ENCODE measurements around the gene DRGX.

GRCh38 chr10:49327036-49327813, 68.7 kb downstream of the DRGX start:
- TF ChIP-seq CTCF (IDR thresholded peaks at IDR 0.05), result no peak
- TF ChIP-seq POLR2A (IDR thresholded peaks at IDR 0.05), result no peak

Measured in uterus (tissue), 2 donors.